Esophagus (tissue), 2 donors: ENCODE data around the gene CREB5. TPM values are rescaled to one million over a fixed set of nuclear protein-coding genes. Genes with fewer than 3 reads are reported as not detected.

Experiments
- H3K27ac ChIP-seq, 2 donors: one replicate each; pipeline ENCODE4 v1.5.1; 2013; ENCODE audit warnings: low read depth in 2 of 2, mild to moderate bottlenecking in 2 of 2, inconsistent platforms in 1 of 2, low read length in 1 of 2, moderate library complexity in 1 of 2
- H3K27me3 ChIP-seq, 2 donors: one replicate each; pipeline ENCODE4 v1.6.1; 2013; ENCODE audit warnings: low read length in 2 of 2, control low read depth in 1 of 2, mild to moderate bottlenecking in 1 of 2; ENCODE audit not compliant: insufficient read depth in 2 of 2, control insufficient read depth in 1 of 2
- H3K36me3 ChIP-seq, 2 donors: one replicate each; pipeline ENCODE4 v1.6.1; 2013; ENCODE audit warnings: low read length in 1 of 2; ENCODE audit not compliant: control insufficient read depth in 2 of 2, insufficient read depth in 2 of 2
- H3K4me1 ChIP-seq, 2 donors: one replicate each; pipeline ENCODE4 v1.6.1; 2013; ENCODE audit warnings: low read length in 1 of 2; ENCODE audit not compliant: control insufficient read depth in 2 of 2, insufficient read depth in 2 of 2
- H3K4me3 ChIP-seq, 2 donors: one replicate each; pipeline ENCODE4 v1.5.1; 2013; ENCODE audit warnings: low read length in 2 of 2, mild to moderate bottlenecking in 2 of 2, low read depth in 1 of 2, moderate library complexity in 1 of 2
- H3K9me3 ChIP-seq, 2 donors: one replicate each; pipeline ENCODE4 v1.6.1; 2013; ENCODE audit warnings: mild to moderate bottlenecking in 2 of 2, low read depth in 1 of 2, low read length in 1 of 2, moderate library complexity in 1 of 2; ENCODE audit not compliant: control insufficient read depth in 2 of 2, insufficient read depth in 1 of 2
- WGBS, 2 donors: extraction: QIAGEN DNeasy Blood & Tissue Kit; methylation state at CpG; one replicate each; pipeline ENCODE4 v1.1.7; 2013; 5-methylcytosine and 5-hydroxymethylcytosine counted together
- polyA plus RNA-seq, 2 donors: library from polyadenylated mRNA; stranded (reverse); fragments of 200-250 nt; gene quantifications; one replicate each; pipeline ENCODE4 v1.2.3, GENCODE V29; 2013
- donor health status: healthy with polysubstance abuse.
- donor health status: Bipolar disorder and iron deficiency.

CREB5 gene
- polyA plus RNA-seq, 2 donors: 0.67 to 1.2 TPM

DNA sequence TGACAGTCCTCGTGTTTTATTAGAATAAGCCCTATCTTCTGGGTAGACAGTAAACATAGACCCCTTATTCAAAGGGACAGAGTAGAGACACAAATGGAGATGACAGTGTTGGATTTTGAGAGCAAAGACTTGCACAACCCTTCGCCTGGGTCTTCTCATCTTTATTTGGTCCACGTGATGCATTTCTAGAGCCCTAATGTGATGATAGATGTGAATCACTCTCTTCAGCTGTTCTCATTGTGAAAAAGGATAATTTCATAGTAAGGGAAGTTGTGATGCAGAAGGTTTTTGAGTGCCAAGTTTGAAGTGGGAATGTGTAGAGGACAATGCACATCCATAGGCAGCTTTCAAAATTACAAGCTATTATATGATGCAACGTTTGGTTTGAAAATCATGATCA is 86.3 kb downstream of the CREB5 start:
- H3K4me3 ChIP-seq: no peak overlapping the region
- no peaks in the 10 kb centered on the region for H3K27me3 ChIP-seq
- peaks cover 0 to 2% of the 10 kb centered on the region in 2 donors for H3K9me3 ChIP-seq
- no peaks in the 10 kb centered on the region for H3K4me1 ChIP-seq
- no peak overlapping the region for H3K27ac ChIP-seq
- 88 to 91% methylated on average over 4 of the region's 4 CpGs for WGBS, 2 donors
- no peaks in the 10 kb centered on the region for H3K36me3 ChIP-seq

DNA sequence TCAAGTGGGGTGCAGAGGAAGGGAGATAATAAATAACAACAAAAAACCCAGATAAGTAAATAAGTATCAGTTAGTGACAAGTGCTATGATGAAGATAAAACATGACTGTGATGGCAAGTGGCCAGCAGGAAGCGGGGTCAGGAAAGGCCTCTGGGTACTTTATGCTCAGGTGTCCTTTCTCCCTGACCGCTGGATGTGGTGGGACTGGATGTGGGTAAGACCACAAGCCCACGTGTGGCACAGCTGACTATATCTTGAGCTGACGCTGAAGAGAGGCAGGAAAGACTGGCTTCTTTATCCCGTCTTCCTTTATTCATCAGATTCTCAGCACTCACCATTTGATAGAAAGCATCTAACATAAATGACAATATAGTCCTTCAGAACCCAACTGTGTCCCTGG is 87.8 kb downstream of the CREB5 start:
- Histone ChIP-seq H3K27ac (no peak overlapping the region), H3K4me3 (no peak overlapping the region), H3K9me3 (peaks cover 0 to 2% of the 10 kb centered on the region in 2 donors), H3K36me3 (no peaks in the 10 kb centered on the region), H3K27me3 (no peaks in the 10 kb centered on the region), H3K4me1 (no peaks in the 10 kb centered on the region)
- 73 to 75% methylated on average over 5 of the region's 5 CpGs for WGBS, 2 donors

DNA sequence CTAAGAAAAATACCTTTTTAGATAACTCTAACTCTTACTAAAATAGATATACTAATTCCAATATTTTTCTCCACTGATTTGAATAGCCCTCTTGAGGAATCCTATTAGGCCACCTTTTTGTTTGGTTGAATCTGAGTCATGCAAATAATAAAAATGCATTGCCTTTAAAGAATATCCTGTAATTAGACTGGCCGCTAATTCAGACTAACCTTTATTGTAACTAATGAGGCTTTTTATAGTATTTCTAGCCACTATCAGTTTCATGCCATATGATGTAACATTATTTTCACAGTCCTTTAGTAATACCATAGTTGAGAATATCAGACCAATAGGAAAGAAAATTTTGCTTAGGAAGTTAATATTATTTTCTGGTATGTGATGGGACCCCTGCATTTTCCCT is 90.1 kb downstream of the CREB5 start:
- no peaks in the 10 kb centered on the region for H3K4me1 ChIP-seq
- H3K4me3 ChIP-seq: no peak overlapping the region
- H3K9me3 ChIP-seq: peaks cover 0 to 2% of the 10 kb centered on the region in 2 donors
- 96 to 98% methylated on average over 1 of the region's 1 CpG for WGBS, 2 donors
- H3K27ac ChIP-seq: no peak overlapping the region
- H3K36me3 ChIP-seq: no peaks in the 10 kb centered on the region
- H3K27me3 ChIP-seq: no peaks in the 10 kb centered on the region

DNA sequence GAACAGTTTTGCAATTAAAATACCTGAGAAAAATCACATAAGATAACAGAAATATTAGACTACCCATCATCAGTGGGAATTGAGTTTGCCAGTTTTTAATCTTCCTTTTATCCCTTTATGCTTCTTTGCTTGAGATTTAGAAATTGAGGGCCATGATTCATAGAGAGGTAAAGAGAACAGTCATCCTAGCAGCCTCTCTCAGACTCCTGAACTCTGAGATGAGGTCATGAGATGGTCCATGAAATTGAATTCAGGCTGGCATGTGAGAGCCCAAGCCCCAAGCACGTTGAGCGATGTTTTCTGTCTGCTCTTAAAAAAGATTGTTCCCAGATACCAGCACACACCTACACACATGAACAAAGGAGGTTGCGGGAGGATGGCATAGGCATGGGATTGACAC is 91.1 kb downstream of the CREB5 start:
- Histone ChIP-seq H3K4me3 (no peak overlapping the region), H3K9me3 (peaks cover 0 to 2% of the 10 kb centered on the region in 2 donors), H3K27me3 (no peaks in the 10 kb centered on the region), H3K36me3 (no peaks in the 10 kb centered on the region), H3K4me1 (no peaks in the 10 kb centered on the region), H3K27ac (no peak overlapping the region)
- 92 to 93% methylated on average over 3 of the region's 3 CpGs for WGBS, 2 donors

DNA sequence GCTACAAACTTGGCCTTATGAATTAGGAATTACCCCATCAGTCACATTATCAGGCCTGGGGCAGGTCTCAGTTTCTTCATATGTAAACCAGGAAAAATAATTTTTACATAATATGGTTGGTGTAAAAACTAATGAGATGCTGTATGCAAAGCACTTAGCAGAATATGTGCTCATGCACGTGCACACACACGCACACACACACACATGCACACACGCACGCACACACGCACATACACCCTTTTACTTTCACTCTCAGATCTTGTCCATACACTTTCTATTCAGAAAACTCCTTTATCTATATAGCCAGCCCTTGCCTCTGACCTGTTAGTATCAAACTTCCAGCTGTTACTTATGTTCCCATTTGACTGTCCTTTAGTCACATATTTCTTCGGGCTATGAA is 92.7 kb downstream of the CREB5 start:
- 81 to 91% methylated on average over 6 of the region's 6 CpGs for WGBS, 2 donors
- Histone ChIP-seq H3K36me3 (no peaks in the 10 kb centered on the region), H3K27ac (no peak overlapping the region), H3K9me3 (peaks cover 0 to 2% of the 10 kb centered on the region in 2 donors), H3K27me3 (no peaks in the 10 kb centered on the region), H3K4me3 (no peak overlapping the region), H3K4me1 (no peaks in the 10 kb centered on the region)

DNA sequence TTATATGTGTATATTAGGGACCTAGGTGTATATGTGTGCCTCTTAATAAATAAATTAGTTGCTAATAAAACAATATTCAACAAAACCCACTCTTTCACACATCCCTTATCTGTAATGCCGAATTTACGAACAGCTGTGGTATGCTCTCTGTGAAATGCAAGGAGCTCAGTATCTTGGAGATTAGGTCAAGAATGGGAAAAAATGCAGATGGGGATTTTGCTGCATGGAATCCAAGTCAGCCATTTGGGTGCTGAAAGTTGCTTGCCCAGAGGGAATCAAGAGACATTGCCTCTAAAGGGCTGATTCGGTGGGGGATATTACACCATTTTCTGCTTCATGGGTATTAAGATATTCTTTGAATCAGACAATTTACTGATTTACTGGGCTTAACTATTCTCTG is 93.5 kb downstream of the CREB5 start:
- 69 to 79% methylated on average over 3 of the region's 3 CpGs for WGBS, 2 donors
- Histone ChIP-seq H3K27me3 (no peaks in the 10 kb centered on the region), H3K9me3 (peaks cover 0 to 2% of the 10 kb centered on the region in 2 donors), H3K4me3 (no peak overlapping the region), H3K36me3 (no peaks in the 10 kb centered on the region), H3K27ac (no peak overlapping the region), H3K4me1 (no peaks in the 10 kb centered on the region)

DNA sequence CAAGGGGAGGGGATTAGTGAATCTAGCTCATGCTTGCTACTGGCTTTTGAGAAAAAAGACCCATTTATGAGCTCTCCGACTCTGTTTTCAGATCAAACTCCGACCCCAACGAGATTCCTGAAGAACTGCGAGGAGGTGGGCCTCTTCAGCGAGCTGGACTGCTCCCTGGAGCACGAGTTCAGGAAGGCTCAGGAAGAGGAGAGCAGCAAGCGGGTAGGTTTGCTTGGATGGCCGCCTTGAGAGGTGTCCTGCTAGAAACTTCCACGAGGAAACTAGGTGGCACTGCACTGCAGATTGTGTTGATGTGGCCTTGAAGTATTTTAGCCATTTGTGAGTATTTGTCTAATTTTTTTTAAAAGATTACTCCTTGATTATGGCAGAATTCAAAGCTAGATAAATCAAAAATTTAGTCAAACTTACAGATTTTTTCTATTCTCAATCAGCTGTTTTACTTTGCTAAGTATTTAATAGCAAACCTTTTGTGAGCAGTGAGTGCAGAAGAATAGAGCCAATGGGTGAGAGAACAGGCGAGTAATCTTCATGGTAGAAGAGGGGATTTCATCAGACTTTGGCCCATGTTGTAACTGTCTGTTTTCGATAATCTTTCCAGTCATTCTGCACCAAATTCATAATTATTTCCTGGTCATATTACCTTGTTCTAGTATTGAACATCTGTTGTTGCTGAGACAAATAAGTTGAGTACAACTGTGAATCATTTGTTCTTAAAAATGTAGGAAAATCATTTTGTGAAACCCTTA is 95.4 kb downstream of the CREB5 start:
- no peak overlapping the region for H3K27ac ChIP-seq
- WGBS, 2 donors: 87 to 88% methylated on average over 11 of the region's 11 CpGs
- no peaks in the 10 kb centered on the region for H3K36me3 ChIP-seq
- H3K4me3 ChIP-seq: no peak overlapping the region
- no peaks in the 10 kb centered on the region for H3K9me3 ChIP-seq
- no peaks in the 10 kb centered on the region for H3K27me3 ChIP-seq
- H3K4me1 ChIP-seq: no peaks in the 10 kb centered on the region

DNA sequence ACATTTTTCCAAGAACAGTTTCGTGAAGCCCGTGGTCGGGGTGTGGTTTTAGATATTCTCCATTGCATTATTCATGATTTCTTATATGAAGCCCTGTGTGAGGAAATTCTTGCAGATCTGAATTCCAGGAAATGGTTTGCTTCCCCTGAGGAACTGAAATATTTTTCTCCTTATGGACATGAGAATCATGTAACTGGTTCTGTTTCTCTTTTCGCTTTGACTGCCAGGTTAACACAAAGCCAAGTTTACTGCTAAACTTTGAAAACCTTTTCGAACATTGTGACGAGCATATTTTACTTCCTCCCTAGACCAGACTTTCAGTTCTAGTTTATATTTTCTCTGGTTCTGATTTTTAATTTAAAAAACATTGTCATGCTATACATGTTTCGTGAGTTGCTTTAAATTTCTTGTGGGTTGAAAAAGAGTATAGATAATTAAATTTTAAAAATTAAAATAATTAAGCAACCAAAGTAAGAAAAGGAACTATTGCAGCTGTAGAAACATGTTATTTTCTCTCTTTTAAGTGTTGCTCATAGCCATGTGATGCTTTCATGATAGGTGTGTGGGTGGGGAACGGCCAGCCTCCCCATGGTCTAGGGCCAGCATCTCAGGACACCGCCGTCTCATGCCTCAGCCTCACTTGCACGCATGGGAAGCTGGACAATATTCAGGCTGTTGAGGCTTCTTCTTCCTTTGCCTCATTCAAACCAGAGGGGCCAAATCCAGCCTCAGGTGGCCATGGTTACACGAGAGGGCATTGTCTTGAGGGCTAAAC is 97.1 kb downstream of the CREB5 start:
- Histone ChIP-seq H3K27me3 (no peaks in the 10 kb centered on the region), H3K9me3 (no peaks in the 10 kb centered on the region), H3K27ac (no peak overlapping the region), H3K4me1 (no peaks in the 10 kb centered on the region), H3K4me3 (no peak overlapping the region), H3K36me3 (no peaks in the 10 kb centered on the region)
- WGBS, 2 donors: 70 to 73% methylated on average over 12 of the region's 12 CpGs

DNA sequence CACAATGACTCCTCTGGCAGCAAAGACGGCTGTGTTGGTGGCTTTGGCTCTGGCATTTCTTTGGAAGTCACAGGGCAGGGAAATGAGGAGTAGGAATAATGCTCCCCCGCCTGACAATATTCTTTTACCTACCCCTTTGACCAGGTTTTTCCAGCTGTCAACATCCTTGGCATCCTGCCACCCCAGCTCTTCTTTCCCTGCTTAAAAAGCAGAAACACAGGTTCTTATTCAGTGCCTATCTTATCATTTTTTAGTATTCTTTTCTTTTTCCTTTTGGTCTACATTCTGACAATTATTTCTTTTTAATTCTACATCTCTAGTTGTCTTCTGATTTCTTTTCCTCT is 97.7 kb downstream of the CREB5 start:
- Histone ChIP-seq H3K27ac (no peak overlapping the region), H3K4me3 (no peak overlapping the region), H3K27me3 (no peaks in the 10 kb centered on the region), H3K4me1 (no peaks in the 10 kb centered on the region), H3K36me3 (no peaks in the 10 kb centered on the region), H3K9me3 (no peaks in the 10 kb centered on the region)
- 76 to 81% methylated on average over 2 of the region's 2 CpGs for WGBS, 2 donors
